ENCODE data around the gene PDE4D. TPM values are rescaled to one million over a fixed set of nuclear protein-coding genes. Genes with fewer than 3 reads are reported as not detected.

The PDE4D gene
- total RNA-seq, 5 donors from 2014 or later (not counting 1 experiment from before 2014, with no cell fraction given): 45.1 to 136 (median 64.9) TPM

DNA sequence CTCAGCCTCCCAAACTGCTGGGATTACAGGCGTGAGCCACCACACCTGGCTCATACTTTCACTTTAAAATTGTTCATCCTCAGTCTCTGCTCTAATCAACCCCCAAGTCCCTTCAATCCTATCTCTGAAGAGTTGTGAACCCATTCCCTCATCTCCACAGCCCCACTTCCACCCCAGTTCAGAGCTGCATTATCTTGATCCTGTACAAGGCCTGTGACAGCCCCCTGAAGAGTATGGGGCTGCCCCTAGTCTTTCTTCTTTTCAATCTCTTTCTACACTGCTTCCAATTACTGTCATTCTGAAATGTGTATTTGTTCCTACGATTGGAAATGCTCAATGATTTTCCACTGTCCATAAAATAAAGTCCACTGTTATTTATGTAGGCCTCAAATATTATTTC is 722.4 kb downstream of the PDE4D start:
- no peaks in the 10 kb centered on the region for H3K9me3 Mint-ChIP-seq
- H3K27me3 Mint-ChIP-seq: no peaks in the 10 kb centered on the region
- H3K36me3 Mint-ChIP-seq: no peaks in the 10 kb centered on the region
- DNase-seq: no peak
- no peaks in the 10 kb centered on the region for H3K36me3 ChIP-seq (ENCODE audit: control insufficient read depth in 2 of 2, extremely low read depth in 1 of 2, insufficient read depth in 1 of 2, low read length in 1 of 2)
- ChIA-PET CTCF (no interaction called here), POLR2A (no interaction called here)
- ATAC-seq (replicated peaks in 1 of 4): no peak
- H3K4me1 Mint-ChIP-seq: peaks cover 4 to 9% (median 5%) of the 10 kb centered on the region in 3 donors
- H3K4me3 ChIP-seq (ENCODE audit: control insufficient read depth in 1 of 2, extremely low read depth in 1 of 2, low read length in 1 of 2): no peak overlapping the region
- no peaks in the 10 kb centered on the region for H3K27me3 ChIP-seq (replicated peaks in 1 of 2; ENCODE audit: control insufficient read depth in 2 of 2, extremely low read depth in 1 of 2, insufficient read depth in 2 of 2, low read length in 1 of 2)
- H3K4me1 ChIP-seq (ENCODE audit: control insufficient read depth in 1 of 2, extremely low read depth in 1 of 2, insufficient read depth in 2 of 2, low read length in 2 of 2): peaks cover 0 to 2% of the 10 kb centered on the region in 2 experiments
- no peaks in the 10 kb centered on the region for H3K9me3 ChIP-seq
- WGBS (ENCODE audit: insufficient coverage): 85% methylated on average over 2 of the region's 2 CpGs
- no peak overlapping the region for H3K4me3 Mint-ChIP-seq
- no peak overlapping the region for H3K27ac Mint-ChIP-seq
- no peak overlapping the region for H3K27ac ChIP-seq (ENCODE audit: low read length)

DNA sequence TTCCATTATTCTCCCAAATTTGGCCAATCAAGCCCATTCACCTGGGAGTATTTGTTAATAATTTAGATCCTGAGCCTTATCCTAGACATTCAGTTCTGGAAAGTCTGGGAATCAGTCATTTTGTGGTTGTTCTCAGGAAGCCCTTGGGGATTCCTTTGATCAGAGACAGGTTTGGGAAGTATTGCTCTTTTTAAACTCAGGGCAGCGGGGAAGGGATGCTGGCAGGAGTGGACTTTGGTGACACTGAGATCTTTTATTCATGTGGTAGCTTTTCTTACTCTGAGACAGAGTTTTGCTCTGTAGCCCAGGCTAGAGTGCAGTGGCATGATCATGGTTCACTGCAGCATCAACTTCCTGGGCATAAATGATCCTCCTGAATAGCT is 723.8 kb downstream of the PDE4D start:
- H3K4me1 Mint-ChIP-seq: peaks cover 4 to 9% (median 5%) of the 10 kb centered on the region in 3 donors
- H3K9me3 ChIP-seq: no peaks in the 10 kb centered on the region
- H3K36me3 Mint-ChIP-seq: no peaks in the 10 kb centered on the region
- no peak overlapping the region for H3K4me3 ChIP-seq (ENCODE audit: control insufficient read depth in 1 of 2, extremely low read depth in 1 of 2, low read length in 1 of 2)
- 88% methylated on average over 1 of the region's 1 CpG for WGBS (ENCODE audit: insufficient coverage)
- DNase-seq (no peak), ATAC-seq (replicated peaks in 1 of 4) (no peak)
- no peaks in the 10 kb centered on the region for H3K27me3 Mint-ChIP-seq
- H3K9me3 Mint-ChIP-seq: no peaks in the 10 kb centered on the region
- H3K27ac Mint-ChIP-seq: no peak overlapping the region
- CTCF ChIA-PET: no interaction called here
- H3K27ac ChIP-seq (ENCODE audit: low read length): no peak overlapping the region
- POLR2A ChIA-PET: no interaction called here
- H3K4me1 ChIP-seq (ENCODE audit: control insufficient read depth in 1 of 2, extremely low read depth in 1 of 2, insufficient read depth in 2 of 2, low read length in 2 of 2): peaks cover 0 to 2% of the 10 kb centered on the region in 2 experiments
- no peaks in the 10 kb centered on the region for H3K36me3 ChIP-seq (ENCODE audit: control insufficient read depth in 2 of 2, extremely low read depth in 1 of 2, insufficient read depth in 1 of 2, low read length in 1 of 2)
- no peaks in the 10 kb centered on the region for H3K27me3 ChIP-seq (replicated peaks in 1 of 2; ENCODE audit: control insufficient read depth in 2 of 2, extremely low read depth in 1 of 2, insufficient read depth in 2 of 2, low read length in 1 of 2)
- no peak overlapping the region for H3K4me3 Mint-ChIP-seq

DNA sequence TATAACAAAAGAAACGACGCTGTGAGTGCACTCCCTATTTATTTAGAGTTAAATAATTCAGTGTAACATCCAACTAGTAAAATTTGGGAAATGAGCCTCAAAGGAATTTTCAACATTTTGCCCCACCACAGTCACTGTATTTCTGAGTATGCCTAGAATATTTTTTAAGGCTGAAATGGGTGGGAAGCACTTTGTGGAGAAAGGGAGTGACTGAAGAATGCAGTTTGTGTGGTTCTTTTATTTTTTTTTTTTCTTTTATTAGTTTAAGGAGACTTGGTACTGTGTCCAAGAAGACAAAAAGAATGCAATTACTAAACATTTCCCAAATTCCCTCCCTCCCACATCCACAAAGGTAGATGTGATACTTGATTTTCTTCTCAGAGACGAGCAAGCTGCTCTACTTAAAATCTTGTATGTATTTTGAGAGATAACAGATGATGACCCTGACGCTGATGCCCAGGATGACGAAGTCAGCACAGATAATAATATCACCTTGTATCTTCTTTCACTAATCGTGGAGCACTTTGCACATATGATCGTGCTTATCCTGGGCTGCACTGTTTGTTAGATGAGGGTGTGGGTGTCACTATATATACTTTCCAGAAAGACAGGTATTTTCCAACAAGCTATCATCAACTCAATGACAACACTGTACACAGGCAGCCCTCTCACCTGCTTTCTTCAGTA is 724.3 kb downstream of the PDE4D start:
- ATAC-seq (replicated peaks in 1 of 4) (no peak), DNase-seq (no peak)
- Histone ChIP-seq H3K9me3 (no peaks in the 10 kb centered on the region), H3K36me3 (ENCODE audit: control insufficient read depth in 2 of 2, extremely low read depth in 1 of 2, insufficient read depth in 1 of 2, low read length in 1 of 2) (no peaks in the 10 kb centered on the region), H3K27ac (ENCODE audit: low read length) (no peak overlapping the region), H3K4me1 (ENCODE audit: control insufficient read depth in 1 of 2, extremely low read depth in 1 of 2, insufficient read depth in 2 of 2, low read length in 2 of 2) (peaks cover 0 to 2% of the 10 kb centered on the region in 2 experiments), H3K4me3 (ENCODE audit: control insufficient read depth in 1 of 2, extremely low read depth in 1 of 2, low read length in 1 of 2) (no peak overlapping the region), H3K27me3 (replicated peaks in 1 of 2; ENCODE audit: control insufficient read depth in 2 of 2, extremely low read depth in 1 of 2, insufficient read depth in 2 of 2, low read length in 1 of 2) (no peaks in the 10 kb centered on the region)
- Mint-ChIP-seq H3K27me3 (no peaks in the 10 kb centered on the region), H3K9me3 (no peaks in the 10 kb centered on the region), H3K4me3 (no peak overlapping the region), H3K27ac (no peak overlapping the region), H3K4me1 (peaks cover 3 to 7% (median 5%) of the 10 kb centered on the region in 3 donors), H3K36me3 (no peaks in the 10 kb centered on the region)
- CTCF ChIA-PET: no interaction called here
- no CpG with 5 or more reads among the region's 7 CpGs for WGBS (ENCODE audit: insufficient coverage)
- POLR2A ChIA-PET: no interaction called here

DNA sequence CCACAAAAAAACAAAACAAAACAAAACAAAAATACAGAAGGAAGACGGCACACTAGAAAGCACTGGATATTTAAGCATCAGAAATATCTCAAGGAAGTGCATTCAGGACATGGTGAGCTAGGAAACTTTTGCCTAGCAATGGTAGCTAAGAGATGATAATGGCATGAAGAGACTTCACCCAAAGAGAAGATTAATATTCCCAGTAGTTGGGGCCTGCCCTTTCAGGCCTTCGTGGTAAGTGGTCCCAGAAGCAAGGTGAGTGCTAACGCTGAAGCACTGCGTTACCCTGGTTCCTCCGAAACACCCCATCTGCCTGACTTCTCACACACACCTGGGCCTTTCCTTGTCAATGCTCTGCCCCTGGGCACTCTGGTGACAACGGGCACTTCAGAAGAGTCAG is 725.5 kb downstream of the PDE4D start:
- DNase-seq (no peak), ATAC-seq (replicated peaks in 1 of 4) (no peak)
- CTCF ChIA-PET: interaction anchor here in 1 of 2 donors (1.2 kb wide), 1 partner anchor 135 kb away, joined by 5 read pairs; no protein-coding TSS in a partner anchor
- H3K27ac ChIP-seq (ENCODE audit: low read length): no peak overlapping the region
- H3K4me1 ChIP-seq (ENCODE audit: control insufficient read depth in 1 of 2, extremely low read depth in 1 of 2, insufficient read depth in 2 of 2, low read length in 2 of 2): no peaks in the 10 kb centered on the region
- POLR2A ChIA-PET: interaction anchor here in 1 of 2 donors (0.5 kb wide), 1 partner anchor 137 kb away, joined by 4 read pairs; no protein-coding TSS in a partner anchor
- Mint-ChIP-seq H3K4me3 (no peak overlapping the region), H3K27me3 (no peaks in the 10 kb centered on the region), H3K9me3 (no peaks in the 10 kb centered on the region), H3K27ac (no peak overlapping the region), H3K36me3 (no peaks in the 10 kb centered on the region), H3K4me1 (peaks cover 0 to 5% (median 5%) of the 10 kb centered on the region in 3 donors)
- H3K27me3 ChIP-seq (replicated peaks in 1 of 2; ENCODE audit: control insufficient read depth in 2 of 2, extremely low read depth in 1 of 2, insufficient read depth in 2 of 2, low read length in 1 of 2): no peaks in the 10 kb centered on the region
- no peaks in the 10 kb centered on the region for H3K9me3 ChIP-seq
- WGBS (ENCODE audit: insufficient coverage): no CpG with 5 or more reads among the region's 6 CpGs
- no peaks in the 10 kb centered on the region for H3K36me3 ChIP-seq (ENCODE audit: control insufficient read depth in 2 of 2, extremely low read depth in 1 of 2, insufficient read depth in 1 of 2, low read length in 1 of 2)
- H3K4me3 ChIP-seq (ENCODE audit: control insufficient read depth in 1 of 2, extremely low read depth in 1 of 2, low read length in 1 of 2): no peak overlapping the region

DNA sequence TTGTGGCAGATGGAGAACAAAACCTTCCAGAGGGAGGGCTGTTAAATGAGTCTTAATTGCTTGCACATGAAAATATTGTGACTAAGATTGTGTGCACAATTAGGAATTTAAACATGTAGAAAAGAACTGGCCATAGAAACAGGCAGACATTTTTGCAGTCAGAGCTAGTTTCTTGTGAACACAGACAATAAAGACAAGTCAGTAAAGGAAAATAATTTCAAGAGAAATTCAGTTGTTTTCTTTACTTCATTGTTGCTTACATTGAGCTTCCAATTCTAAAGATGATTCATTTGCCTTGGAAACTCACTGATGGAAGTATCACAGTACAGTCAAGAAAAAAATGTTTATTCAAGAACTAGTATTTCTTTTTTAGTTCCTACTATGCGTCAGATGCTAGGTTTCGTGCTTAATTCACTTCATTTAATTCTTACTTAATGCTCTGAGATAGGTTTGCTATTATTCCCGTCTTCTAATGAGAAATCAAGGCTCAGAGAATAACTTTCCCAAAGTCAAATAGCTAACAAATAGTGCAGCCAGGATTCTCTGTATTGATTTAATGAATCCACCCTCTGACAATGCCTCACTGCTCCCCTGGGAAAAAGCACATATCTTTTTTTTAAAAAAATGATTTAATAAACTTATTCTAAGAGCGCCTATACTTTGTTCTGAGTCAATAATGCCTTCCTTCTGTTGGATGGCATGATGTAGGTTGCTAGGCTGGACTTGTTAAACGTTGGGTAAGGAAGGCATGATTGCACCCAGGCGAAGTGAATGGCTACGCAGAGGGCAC is 729.3 kb downstream of the PDE4D start:
- H3K9me3 Mint-ChIP-seq: no peaks in the 10 kb centered on the region
- Histone ChIP-seq H3K36me3 (ENCODE audit: control insufficient read depth in 2 of 2, extremely low read depth in 1 of 2, insufficient read depth in 1 of 2, low read length in 1 of 2) (no peaks in the 10 kb centered on the region), H3K27ac (ENCODE audit: low read length) (no peak overlapping the region), H3K4me3 (ENCODE audit: control insufficient read depth in 1 of 2, extremely low read depth in 1 of 2, low read length in 1 of 2) (no peak overlapping the region), H3K27me3 (replicated peaks in 1 of 2; ENCODE audit: control insufficient read depth in 2 of 2, extremely low read depth in 1 of 2, insufficient read depth in 2 of 2, low read length in 1 of 2) (no peaks in the 10 kb centered on the region), H3K4me1 (ENCODE audit: control insufficient read depth in 1 of 2, extremely low read depth in 1 of 2, insufficient read depth in 2 of 2, low read length in 2 of 2) (peaks cover 0 to 16% of the 10 kb centered on the region in 2 experiments), H3K9me3 (no peaks in the 10 kb centered on the region)
- DNase-seq (no peak), ATAC-seq (replicated peaks in 1 of 4) (no peak)
- H3K36me3 Mint-ChIP-seq: no peaks in the 10 kb centered on the region
- H3K27ac Mint-ChIP-seq: no peak overlapping the region
- CTCF ChIA-PET: interaction anchor here (0.7 to 1.1 kb wide), 2 partner anchors 10 to 25 kb away, joined by 3 read pairs; no protein-coding TSS in a partner anchor
- no peaks in the 10 kb centered on the region for H3K27me3 Mint-ChIP-seq
- WGBS (ENCODE audit: insufficient coverage): no CpG with 5 or more reads among the region's 7 CpGs
- H3K4me3 Mint-ChIP-seq: no peak overlapping the region
- peaks cover 13 to 14% (median 14%) of the 10 kb centered on the region in 3 donors for H3K4me1 Mint-ChIP-seq
- POLR2A ChIA-PET: no interaction called here

DNA sequence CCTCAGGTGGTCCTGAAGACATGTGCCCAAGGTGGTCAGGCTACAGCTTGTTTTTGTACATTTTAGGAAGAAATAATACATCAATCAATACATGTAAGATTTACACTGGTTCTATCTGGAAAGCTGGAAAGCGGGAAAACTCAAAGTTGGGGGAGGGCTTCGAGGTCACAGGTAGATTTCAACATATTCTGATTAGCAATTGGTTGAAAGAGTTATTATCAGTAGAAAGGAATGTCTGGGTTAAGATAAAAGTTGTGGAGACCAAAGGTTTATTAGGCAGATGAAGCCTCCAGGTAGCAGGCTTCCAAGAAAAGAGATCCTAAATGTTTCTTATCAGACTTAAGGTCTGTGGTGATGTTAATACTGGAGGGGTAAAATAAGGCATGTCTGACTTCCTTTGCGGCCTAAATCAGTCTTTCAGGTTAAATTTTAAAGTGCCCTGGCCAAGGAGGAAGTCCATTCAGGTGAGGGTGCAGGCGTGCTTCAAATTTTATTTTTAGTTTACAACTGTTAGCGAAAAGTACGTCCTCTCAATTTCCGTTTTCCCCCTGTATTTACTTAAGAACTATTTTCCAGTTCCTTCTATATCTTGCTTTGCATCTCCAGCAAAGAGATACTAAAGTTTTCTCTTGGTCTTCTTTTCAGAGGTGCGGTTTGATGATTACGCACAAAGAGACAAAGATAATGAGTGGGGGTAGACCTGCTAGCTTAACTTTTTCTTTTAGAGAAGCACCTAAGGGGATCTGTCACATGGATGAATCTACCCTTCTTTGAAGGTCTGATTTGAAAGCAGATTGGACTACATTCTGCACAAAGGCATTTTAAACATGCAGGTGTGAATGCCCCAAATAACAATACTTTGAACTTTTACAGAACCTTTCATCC is 732.1 kb downstream of the PDE4D start:
- no peaks in the 10 kb centered on the region for H3K27me3 ChIP-seq (replicated peaks in 1 of 2; ENCODE audit: control insufficient read depth in 2 of 2, extremely low read depth in 1 of 2, insufficient read depth in 2 of 2, low read length in 1 of 2)
- H3K4me3 ChIP-seq (ENCODE audit: control insufficient read depth in 1 of 2, extremely low read depth in 1 of 2, low read length in 1 of 2): no peak overlapping the region
- peak overlapping the region; percentile 2 for H3K27ac ChIP-seq (ENCODE audit: low read length)
- H3K9me3 ChIP-seq: no peaks in the 10 kb centered on the region
- ChIA-PET CTCF (interaction anchor here (0.9 to 3.3 kb wide), 2 partner anchors 12 kb away, joined by 3 to 9 read pairs; no protein-coding TSS in a partner anchor), POLR2A (interaction anchor here (0.6 to 1.2 kb wide), 3 partner anchors 14 to 270 kb away, joined by 3 to 11 read pairs (median 3); no protein-coding TSS in a partner anchor)
- Mint-ChIP-seq H3K27me3 (no peaks in the 10 kb centered on the region), H3K27ac (peak overlapping the region; percentile 75 to 85), H3K4me1 (peaks cover 13 to 15% (median 14%) of the 10 kb centered on the region in 3 donors), H3K36me3 (no peaks in the 10 kb centered on the region), H3K9me3 (no peaks in the 10 kb centered on the region), H3K4me3 (peak overlapping the region in 1 of 3 donors; percentile 14)
- DNase-seq (peak in 2 of 35 experiments; percentile 5 to 52), ATAC-seq (replicated peaks in 1 of 4) (peak; percentile 52 to 97 (median 64))
- WGBS (ENCODE audit: insufficient coverage): 57% methylated on average over 1 of the region's 9 CpGs
- H3K4me1 ChIP-seq (ENCODE audit: control insufficient read depth in 1 of 2, extremely low read depth in 1 of 2, insufficient read depth in 2 of 2, low read length in 2 of 2): peaks cover 0 to 18% of the 10 kb centered on the region in 2 experiments
- no peaks in the 10 kb centered on the region for H3K36me3 ChIP-seq (ENCODE audit: control insufficient read depth in 2 of 2, extremely low read depth in 1 of 2, insufficient read depth in 1 of 2, low read length in 1 of 2)
